IPS-NIHi7 (cell line): ENCODE data around the gene SLC7A14.
"Not testable (repeated sequence)": the region's sequence is repeated elsewhere in the genome, so short reads cannot be mapped to it uniquely, and the experiment has no call there.

Experiments
- DNase-seq: peaks from one replicate; pipeline ENCODE4 v3.0.0; 2012; ENCODE audit warnings: mixed read lengths; ENCODE audit errors: extremely low spot score

The SLC7A14 gene

GRCh38 chr3:170594528-170594927 lies 8.7 kb upstream of the SLC7A14 start:
- no peak for DNase-seq

GRCh38 chr3:170593634-170594033 lies 7.8 kb upstream of the SLC7A14 start:
- no peak for DNase-seq

- DNase-seq, result no peak
Observed at GRCh38 chr3:170589113-170589512, 3.2 kb upstream of the SLC7A14 start.

- peak; percentile 59 for DNase-seq
Observed at GRCh38 chr3:170585008-170585936, 603 bp downstream of the SLC7A14 start.

- DNase-seq, result peak; percentile 95
Observed at GRCh38 chr3:170584585-170585007, 1.3 kb downstream of the SLC7A14 start.

- no peak for DNase-seq
Observed at GRCh38 chr3:170579646-170580045, 6.2 kb downstream of the SLC7A14 start.

GRCh38 chr3:170572665-170573253 lies 13.1 kb downstream of the SLC7A14 start:
- DNase-seq, result no peak

- DNase-seq, result not testable (repeated sequence)
Observed at GRCh38 chr3:170567598-170567997, 18.3 kb downstream of the SLC7A14 start.

- DNase-seq, result no peak
Observed at GRCh38 chr3:170566413-170566812, 19.5 kb downstream of the SLC7A14 start.

- DNase-seq, result no peak
Observed at GRCh38 chr3:170565495-170565894, 20.4 kb downstream of the SLC7A14 start.

GRCh38 chr3:170564664-170565063 lies 21.2 kb downstream of the SLC7A14 start:
- no peak for DNase-seq

- DNase-seq, result no peak
Observed at GRCh38 chr3:170563712-170564423, 22.0 kb downstream of the SLC7A14 start.

- DNase-seq, result no peak
Observed at GRCh38 chr3:170562080-170562479, 23.8 kb downstream of the SLC7A14 start.

GRCh38 chr3:170560717-170561382 lies 25.0 kb downstream of the SLC7A14 start:
- no peak for DNase-seq

GRCh38 chr3:170560296-170560695 lies 25.6 kb downstream of the SLC7A14 start:
- DNase-seq, result no peak

GRCh38 chr3:170558427-170558826 lies 27.4 kb downstream of the SLC7A14 start:
- no peak for DNase-seq

GRCh38 chr3:170555329-170555728 lies 30.5 kb downstream of the SLC7A14 start:
- no peak for DNase-seq

GRCh38 chr3:170553788-170554757 lies 31.8 kb downstream of the SLC7A14 start:
- DNase-seq, result no peak

GRCh38 chr3:170551252-170551651 lies 34.6 kb downstream of the SLC7A14 start:
- DNase-seq, result no peak

- no peak for DNase-seq
Observed at GRCh38 chr3:170542704-170543103, 43.2 kb downstream of the SLC7A14 start.

GRCh38 chr3:170539897-170540296 lies 46.0 kb downstream of the SLC7A14 start:
- DNase-seq, result no peak
